Measurements from ENCODE around the gene LY6G6D. TPM values are rescaled to one million over a fixed set of nuclear protein-coding genes. Genes with fewer than 3 reads are reported as not detected.

The LY6G6D gene
- total and polyA plus RNA-seq, 2 of the 13 experiments (the other 11 are each of a cell fraction or from before 2014, with no cell fraction given), result not detected

DNA sequence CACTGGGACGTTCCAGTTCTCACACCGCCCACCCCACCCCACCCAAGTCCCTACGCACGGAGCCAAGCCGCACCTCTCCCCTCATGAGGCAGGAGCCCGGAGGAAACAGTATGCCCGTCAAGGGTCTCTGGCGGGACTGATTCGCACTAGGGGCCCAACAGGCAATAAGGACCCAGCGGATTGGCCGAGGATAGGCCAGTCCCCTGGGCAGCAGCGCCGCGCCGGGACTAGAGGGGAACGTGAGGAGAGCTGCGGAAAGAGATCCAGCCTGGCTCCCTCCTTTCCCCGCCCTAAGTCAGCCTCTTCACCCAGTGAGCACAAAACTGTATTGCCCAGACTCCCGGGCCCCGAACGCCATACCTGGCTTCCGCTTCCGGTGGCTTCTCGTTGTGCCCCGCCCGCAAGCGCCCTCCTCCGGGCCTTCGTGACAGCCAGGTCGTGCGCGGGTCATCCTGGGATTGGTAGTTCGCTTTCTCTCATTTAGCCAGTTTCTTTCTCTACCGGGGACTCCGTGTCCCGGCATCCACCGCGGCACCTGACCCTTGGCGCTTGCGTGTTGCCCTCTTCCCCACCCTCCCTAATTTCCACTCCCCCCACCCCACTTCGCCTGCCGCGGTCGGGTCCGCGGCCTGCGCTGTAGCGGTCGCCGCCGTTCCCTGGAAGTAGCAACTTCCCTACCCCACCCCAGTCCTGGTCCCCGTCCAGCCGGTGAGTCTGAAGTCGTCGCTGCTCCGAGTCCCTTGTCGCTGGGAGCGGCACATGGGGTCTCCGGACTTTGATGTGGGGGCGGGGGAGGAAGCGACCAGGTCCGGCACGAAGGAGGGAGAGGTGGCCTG lies 49.4 kb upstream of the LY6G6D start, which contains the start of gene CSNK2B (continued):
- TF ChIP-seq, protein P1, sequence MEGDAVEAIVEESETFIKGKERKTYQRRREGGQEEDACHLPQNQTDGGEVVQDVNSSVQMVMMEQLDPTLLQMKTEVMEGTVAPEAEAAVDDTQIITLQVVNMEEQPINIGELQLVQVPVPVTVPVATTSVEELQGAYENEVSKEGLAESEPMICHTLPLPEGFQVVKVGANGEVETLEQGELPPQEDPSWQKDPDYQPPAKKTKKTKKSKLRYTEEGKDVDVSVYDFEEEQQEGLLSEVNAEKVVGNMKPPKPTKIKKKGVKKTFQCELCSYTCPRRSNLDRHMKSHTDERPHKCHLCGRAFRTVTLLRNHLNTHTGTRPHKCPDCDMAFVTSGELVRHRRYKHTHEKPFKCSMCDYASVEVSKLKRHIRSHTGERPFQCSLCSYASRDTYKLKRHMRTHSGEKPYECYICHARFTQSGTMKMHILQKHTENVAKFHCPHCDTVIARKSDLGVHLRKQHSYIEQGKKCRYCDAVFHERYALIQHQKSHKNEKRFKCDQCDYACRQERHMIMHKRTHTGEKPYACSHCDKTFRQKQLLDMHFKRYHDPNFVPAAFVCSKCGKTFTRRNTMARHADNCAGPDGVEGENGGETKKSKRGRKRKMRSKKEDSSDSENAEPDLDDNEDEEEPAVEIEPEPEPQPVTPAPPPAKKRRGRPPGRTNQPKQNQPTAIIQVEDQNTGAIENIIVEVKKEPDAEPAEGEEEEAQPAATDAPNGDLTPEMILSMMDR (CRISPR knock-in tag; IDR thresholded peaks at IDR 0.05), result peak; percentile 21
- TF ChIP-seq, protein P2, sequence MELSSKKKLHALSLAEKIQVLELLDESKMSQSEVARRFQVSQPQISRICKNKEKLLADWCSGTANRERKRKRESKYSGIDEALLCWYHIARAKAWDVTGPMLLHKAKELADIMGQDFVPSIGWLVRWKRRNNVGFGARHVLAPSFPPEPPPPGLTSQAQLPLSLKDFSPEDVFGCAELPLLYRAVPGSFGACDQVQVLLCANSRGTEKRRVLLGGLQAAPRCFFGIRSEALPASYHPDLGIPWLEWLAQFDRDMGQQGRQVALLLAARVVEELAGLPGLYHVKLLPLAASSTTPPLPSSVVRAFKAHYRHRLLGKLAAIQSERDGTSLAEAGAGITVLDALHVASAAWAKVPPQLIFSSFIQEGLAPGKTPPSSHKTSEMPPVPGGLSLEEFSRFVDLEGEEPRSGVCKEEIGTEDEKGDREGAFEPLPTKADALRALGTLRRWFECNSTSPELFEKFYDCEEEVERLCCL (CRISPR knock-in tag; IDR thresholded peaks at IDR 0.05; ENCODE audit: borderline replicate concordance), result no peak
- TF ChIP-seq ZNF432 (CRISPR knock-in tag; IDR thresholded peaks at IDR 0.05; ENCODE audit: borderline replicate concordance), result no peak
- TF ChIP-seq, protein P3, sequence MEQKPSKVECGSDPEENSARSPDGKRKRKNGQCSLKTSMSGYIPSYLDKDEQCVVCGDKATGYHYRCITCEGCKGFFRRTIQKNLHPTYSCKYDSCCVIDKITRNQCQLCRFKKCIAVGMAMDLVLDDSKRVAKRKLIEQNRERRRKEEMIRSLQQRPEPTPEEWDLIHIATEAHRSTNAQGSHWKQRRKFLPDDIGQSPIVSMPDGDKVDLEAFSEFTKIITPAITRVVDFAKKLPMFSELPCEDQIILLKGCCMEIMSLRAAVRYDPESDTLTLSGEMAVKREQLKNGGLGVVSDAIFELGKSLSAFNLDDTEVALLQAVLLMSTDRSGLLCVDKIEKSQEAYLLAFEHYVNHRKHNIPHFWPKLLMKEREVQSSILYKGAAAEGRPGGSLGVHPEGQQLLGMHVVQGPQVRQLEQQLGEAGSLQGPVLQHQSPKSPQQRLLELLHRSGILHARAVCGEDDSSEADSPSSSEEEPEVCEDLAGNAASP (CRISPR knock-in tag; IDR thresholded peaks at IDR 0.05; ENCODE audit: borderline replicate concordance), result no peak
- TF ChIP-seq NPAS2 (CRISPR knock-in tag; IDR thresholded peaks at IDR 0.05; ENCODE audit: borderline replicate concordance), result no peak
- TF ChIP-seq TGIF2 (CRISPR knock-in tag; IDR thresholded peaks at IDR 0.05), result peak; percentile 95
- TF ChIP-seq ZNF337 (CRISPR knock-in tag; IDR thresholded peaks at IDR 0.05; ENCODE audit: borderline replicate concordance, low read depth), result no peak; the same call in 1 of the 2 replicates
- TF ChIP-seq MIXL1 (CRISPR knock-in tag; IDR thresholded peaks at IDR 0.05), result peak; percentile 82
- no peak for TF ChIP-seq IRX3 (CRISPR knock-in tag; IDR thresholded peaks at IDR 0.05; ENCODE audit: borderline replicate concordance, low read depth)
- peak; percentile 14; the same call in 1 of the 2 replicates for TF ChIP-seq TBX2 (CRISPR knock-in tag; IDR thresholded peaks at IDR 0.05; ENCODE audit: borderline replicate concordance)
- TF ChIP-seq TCF7 (IDR thresholded peaks at IDR 0.05; ENCODE audit: low read depth), result no peak; the same call in 1 of the 2 replicates
- TF ChIP-seq, protein P4, sequence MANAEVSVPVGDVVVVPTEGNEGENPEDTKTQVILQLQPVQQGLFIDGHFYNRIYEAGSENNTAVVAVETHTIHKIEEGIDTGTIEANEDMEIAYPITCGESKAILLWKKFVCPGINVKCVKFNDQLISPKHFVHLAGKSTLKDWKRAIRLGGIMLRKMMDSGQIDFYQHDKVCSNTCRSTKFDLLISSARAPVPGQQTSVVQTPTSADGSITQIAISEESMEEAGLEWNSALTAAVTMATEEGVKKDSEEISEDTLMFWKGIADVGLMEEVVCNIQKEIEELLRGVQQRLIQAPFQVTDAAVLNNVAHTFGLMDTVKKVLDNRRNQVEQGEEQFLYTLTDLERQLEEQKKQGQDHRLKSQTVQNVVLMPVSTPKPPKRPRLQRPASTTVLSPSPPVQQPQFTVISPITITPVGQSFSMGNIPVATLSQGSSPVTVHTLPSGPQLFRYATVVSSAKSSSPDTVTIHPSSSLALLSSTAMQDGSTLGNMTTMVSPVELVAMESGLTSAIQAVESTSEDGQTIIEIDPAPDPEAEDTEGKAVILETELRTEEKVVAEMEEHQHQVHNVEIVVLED (CRISPR knock-in tag; IDR thresholded peaks at IDR 0.05; ENCODE audit: borderline replicate concordance), result peak; percentile 81; the same call in 1 of the 2 replicates
- no peak for TF ChIP-seq ZKSCAN5 (CRISPR knock-in tag; IDR thresholded peaks at IDR 0.05)
- TF ChIP-seq HDAC2 (CRISPR knock-in tag; IDR thresholded peaks at IDR 0.05), result peak; percentile 30; the same call in 1 of the 2 replicates
- peak; percentile 60; the same call in 1 of the 2 replicates for TF ChIP-seq SMAD1 (CRISPR knock-in tag; IDR thresholded peaks at IDR 0.05; ENCODE audit: borderline replicate concordance, low read depth)
- TF ChIP-seq CHD4 (IDR thresholded peaks at IDR 0.05; ENCODE audit: borderline replicate concordance, low read length), result no peak
- peak; percentile 59; the same call in 1 of the 2 replicates for TF ChIP-seq ZNF331 (CRISPR knock-in tag; IDR thresholded peaks at IDR 0.05)
- no peak for TF ChIP-seq ZNF577 (CRISPR knock-in tag; IDR thresholded peaks at IDR 0.05; ENCODE audit: borderline replicate concordance, low read depth)
- no peak for TF ChIP-seq FOXM1 (CRISPR knock-in tag; IDR thresholded peaks at IDR 0.05)
- peak; percentile 80; the same call in 1 of the 2 replicates for TF ChIP-seq KDM2A (CRISPR knock-in tag; IDR thresholded peaks at IDR 0.05; ENCODE audit: borderline replicate concordance, low read depth)
- no peak for TF ChIP-seq ZNF431 (CRISPR knock-in tag; IDR thresholded peaks at IDR 0.05; ENCODE audit: borderline replicate concordance, low read depth)

Measured in HepG2 (cell line).